GM10847 (cell line): Measurements from ENCODE around the gene TPP2.

Experiments
- POLR2A ChIP-seq: IDR thresholded peaks from 2 replicates; pipeline ENCODE4 v1.6.1; 2011; ENCODE audit not compliant: insufficient read length; ENCODE audit errors: extremely low read depth

TPP2 gene

DNA sequence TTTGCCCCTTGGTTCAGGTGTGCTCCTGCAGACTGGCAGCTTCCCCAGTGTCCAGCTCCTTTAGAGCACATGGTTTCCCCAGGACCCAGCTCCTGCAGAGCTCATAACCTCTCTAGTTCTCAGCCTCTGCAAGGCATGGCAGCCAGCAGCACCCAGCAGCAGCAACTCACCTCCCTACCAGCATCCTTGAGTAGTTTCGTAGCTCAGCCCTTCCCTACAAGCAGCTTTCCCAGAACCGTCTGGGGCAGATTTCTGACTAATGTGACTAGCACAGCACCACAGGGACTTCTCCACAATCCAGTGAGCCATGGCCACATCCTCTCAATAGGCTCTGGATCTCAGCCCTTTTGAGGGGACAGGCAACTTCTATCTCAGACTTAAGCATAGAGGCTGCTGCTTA lies 112.2 kb downstream of the TPP2 start:
- no peak for TF ChIP-seq POLR2A

DNA sequence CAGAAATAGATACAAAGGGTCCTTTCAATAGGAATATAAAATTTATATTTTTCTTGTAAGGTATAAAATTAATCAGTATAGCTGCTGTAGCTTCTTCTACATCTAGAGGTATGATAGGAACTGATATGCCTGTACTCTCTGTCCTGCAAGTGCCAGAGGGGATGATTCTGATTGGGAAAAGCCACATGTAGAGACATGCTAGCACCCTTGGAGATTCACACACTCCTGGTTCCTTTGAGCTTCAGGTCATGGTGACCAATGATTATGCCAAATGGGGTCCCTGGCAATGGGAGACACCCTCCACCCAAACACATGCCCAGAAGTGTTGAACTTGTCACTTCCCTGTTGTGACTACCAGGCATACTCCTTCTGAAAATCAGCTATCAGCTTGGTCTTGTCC lies 112.8 kb downstream of the TPP2 start:
- no peak for TF ChIP-seq POLR2A

DNA sequence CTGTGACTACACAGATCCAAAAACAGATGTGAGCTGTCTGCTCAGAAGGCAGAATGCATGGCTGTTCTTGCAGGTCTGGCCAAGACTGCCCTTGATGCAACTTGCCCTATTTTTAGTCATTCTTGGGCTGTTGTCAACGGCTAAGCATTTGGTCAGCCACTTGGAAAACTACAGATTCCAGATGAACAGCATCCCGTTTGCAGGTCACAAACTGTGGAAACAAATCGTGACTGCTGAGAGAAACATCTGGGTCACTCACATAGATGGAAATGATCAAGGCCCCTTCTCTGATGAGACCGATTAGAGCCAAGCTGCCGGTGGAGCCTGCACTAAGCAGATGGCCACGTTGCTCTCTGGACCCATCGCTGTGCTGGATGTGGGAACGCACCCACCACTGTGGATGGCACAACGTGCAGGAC lies 113.5 kb downstream of the TPP2 start:
- TF ChIP-seq POLR2A = no peak

DNA sequence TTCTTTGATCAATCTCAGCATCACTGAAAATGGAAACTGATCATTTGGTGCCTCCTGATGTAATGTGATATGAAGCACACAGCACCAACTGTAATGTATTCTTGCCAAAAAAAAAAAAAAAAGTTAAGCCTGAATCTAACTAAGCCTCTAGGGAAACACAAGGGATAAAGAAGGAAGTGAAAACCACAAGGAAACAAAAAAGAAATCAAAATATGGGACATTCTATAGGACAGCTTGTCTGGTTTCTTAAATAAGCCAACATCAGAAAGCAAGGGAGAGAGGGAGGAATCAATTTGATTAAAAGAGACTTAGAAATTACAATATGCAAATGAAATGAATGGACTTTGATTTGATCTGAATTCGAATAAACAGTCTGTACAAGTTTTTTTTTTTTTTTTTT lies 118.7 kb downstream of the TPP2 start:
- no peak for TF ChIP-seq POLR2A

DNA sequence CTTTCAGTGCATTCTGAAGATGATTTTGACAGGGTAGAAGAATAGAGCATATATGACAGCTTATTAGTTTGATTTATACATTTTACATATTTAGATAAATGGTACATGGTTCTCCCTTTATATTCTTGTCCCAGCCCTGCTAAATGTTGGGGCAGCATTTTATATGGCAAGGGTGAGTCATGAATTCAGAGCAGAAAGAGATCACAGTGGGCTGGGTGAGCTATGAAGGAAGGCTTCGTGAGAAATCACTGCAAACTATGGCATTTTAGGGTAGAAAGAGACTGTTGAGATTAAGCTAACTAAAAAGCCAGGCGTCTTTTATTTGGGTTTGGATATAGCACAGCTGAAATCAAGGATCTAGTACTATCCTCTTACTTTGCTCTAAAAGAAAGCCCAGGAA lies 122.0 kb downstream of the TPP2 start:
- TF ChIP-seq POLR2A = no peak

DNA sequence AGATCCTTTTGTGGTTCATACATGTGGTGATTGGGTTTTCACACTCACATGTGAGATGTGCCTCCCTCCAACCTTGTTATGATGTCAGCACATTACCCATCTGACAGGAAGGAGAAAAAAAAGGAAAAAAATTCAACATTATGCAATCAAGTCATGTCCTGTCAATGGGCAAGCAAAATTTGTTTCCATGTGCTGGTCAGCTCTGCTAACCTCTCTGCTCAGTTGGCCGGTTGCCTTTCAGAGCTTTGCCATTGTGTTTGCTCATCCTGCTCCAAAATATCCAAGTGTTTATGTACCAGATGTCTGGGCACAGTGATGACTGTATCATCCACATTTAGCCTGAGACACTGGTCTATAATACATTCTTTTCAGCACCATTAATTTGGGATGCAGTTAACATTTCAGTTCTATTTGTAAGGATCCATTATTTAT lies 125.0 kb downstream of the TPP2 start:
- TF ChIP-seq POLR2A = no peak

DNA sequence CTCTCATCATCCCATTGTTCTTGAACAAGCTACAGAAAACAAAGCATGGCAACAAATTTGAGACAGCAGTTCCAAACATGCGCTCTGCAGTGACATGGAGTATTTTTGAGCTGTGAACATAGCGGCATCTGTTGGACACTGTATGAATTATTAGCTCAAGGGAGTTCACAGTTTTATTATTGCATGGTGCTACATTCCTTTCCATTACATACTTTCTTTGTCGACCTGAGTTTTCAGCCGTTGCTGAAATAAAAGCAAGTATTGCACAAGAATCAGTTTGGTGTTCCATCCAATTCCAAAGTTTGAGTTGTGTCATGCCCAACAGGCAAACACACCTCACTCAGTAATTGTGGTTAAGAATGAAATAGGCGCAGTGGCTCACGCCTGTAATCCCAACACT lies 128.1 kb downstream of the TPP2 start:
- TF ChIP-seq POLR2A = no peak

DNA sequence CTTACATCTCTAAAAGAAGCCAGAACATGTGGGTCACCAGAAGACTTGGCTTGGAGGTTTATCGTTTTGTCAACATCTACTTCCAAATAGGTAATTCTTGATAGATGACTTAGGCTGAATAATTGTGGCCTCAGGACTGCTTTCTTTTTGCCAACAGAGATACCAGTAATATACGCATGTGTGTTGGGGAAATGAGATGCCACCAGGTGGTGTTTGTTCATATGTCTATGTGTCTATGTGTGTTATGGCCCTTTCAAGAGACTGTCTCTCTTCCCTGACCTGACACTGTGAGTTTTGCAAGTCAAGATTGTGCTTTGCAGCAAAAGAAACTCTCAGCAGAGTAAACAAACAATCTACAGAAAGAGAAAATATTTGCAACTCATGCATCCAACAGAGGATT lies 129.6 kb downstream of the TPP2 start:
- no peak for TF ChIP-seq POLR2A
